Measurements from ENCODE around the gene ACMSD.
"Not testable (repeated sequence)": the region's sequence is repeated elsewhere in the genome, so short reads cannot be mapped to it uniquely, and the experiment has no call there.

GRCh38 chr2:134847582-134847981 lies 9.2 kb downstream of the ACMSD start:
- TF ChIP-seq, protein P1, sequence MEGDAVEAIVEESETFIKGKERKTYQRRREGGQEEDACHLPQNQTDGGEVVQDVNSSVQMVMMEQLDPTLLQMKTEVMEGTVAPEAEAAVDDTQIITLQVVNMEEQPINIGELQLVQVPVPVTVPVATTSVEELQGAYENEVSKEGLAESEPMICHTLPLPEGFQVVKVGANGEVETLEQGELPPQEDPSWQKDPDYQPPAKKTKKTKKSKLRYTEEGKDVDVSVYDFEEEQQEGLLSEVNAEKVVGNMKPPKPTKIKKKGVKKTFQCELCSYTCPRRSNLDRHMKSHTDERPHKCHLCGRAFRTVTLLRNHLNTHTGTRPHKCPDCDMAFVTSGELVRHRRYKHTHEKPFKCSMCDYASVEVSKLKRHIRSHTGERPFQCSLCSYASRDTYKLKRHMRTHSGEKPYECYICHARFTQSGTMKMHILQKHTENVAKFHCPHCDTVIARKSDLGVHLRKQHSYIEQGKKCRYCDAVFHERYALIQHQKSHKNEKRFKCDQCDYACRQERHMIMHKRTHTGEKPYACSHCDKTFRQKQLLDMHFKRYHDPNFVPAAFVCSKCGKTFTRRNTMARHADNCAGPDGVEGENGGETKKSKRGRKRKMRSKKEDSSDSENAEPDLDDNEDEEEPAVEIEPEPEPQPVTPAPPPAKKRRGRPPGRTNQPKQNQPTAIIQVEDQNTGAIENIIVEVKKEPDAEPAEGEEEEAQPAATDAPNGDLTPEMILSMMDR (IDR thresholded peaks at IDR 0.05), result not testable (repeated sequence)
- TF ChIP-seq EP300 (IDR thresholded peaks at IDR 0.05), result not testable (repeated sequence)

Measured in tibial nerve (tissue), 4 donors.